HUES64 (cell line): Measurements from ENCODE around the gene PPP2R2C.
A peak's percentile ranks its signal among the peaks of the same experiment; 100 is the strongest.

Experiments
- H3K27ac ChIP-seq: 2 replicates; pipeline ENCODE4 v1.7.0; 2013; ENCODE audit warnings: low read depth, low read length, inconsistent platforms
- H3K27me3 ChIP-seq: 2 replicates; pipeline ENCODE4 v1.6.1; 2013; ENCODE audit warnings: mild to moderate bottlenecking, low read length; ENCODE audit not compliant: insufficient read depth
- H3K36me3 ChIP-seq: 2 replicates; pipeline ENCODE4 v1.6.1; 2013; ENCODE audit warnings: mild to moderate bottlenecking, low read length; ENCODE audit not compliant: insufficient read depth
- H3K4me1 ChIP-seq: 2 replicates; pipeline ENCODE4 v1.6.1; 2013; ENCODE audit warnings: mild to moderate bottlenecking, low read length, moderate library complexity; ENCODE audit not compliant: insufficient read depth
- H3K4me3 ChIP-seq: 2 replicates; pipeline ENCODE4 v1.5.1; 2013; ENCODE audit warnings: mild to moderate bottlenecking, low read length, moderate library complexity
- H3K9ac ChIP-seq: 2 replicates; pipeline ENCODE4 v1.6.1; 2013; ENCODE audit warnings: mild to moderate bottlenecking, low read depth, low read length
- H3K9me3 ChIP-seq: 2 replicates; pipeline ENCODE4 v1.6.1; 2013; ENCODE audit warnings: low read depth, low read length; ENCODE audit not compliant: insufficient read depth
- WGBS: fragments of 150-250, 120-280 bp; methylation state at CpG from one replicate; pipeline ENCODE4 v1.1.7; 2013; ENCODE audit warnings: missing lambda C conversion rate; 5-methylcytosine and 5-hydroxymethylcytosine counted together

Gene PPP2R2C

DNA sequence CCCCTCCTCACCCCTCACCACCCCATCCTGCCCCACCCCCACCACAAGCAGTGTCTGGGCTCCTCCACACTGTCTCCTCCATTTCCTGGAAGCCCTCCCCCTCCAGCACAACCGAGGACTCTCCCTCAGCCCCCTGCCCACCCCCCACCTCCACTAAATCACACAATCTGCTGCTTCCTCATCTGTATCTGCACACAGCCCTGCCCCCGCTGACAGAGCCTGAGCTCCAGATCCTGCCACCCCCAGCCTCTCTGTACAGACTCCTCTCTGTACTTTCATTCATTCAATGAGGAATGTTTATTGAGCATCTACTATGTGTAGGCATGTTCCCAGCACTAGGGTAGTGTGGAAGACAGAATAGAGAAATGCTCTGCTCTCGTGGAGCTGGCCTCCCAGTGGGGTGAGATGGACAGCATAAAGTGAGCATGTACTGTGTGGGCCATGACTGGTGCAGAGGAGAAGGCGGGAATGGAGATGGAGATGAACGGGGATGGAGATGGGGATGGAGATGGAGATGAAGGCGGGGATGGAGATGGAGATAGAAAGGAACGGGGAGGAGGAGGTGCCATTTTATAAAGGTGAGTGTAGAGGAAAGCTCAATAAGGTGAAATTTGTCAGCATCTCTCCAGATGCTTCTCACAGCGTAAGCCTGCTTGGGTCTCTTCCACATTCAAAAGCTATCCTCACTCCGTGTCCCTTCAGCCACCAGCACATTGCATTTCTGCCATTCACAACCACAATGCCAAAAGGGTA is 2.5 kb upstream of the PPP2R2C start:
- H3K4me3 ChIP-seq, result no peak overlapping the region
- H3K9me3 ChIP-seq, result no peaks in the 10 kb centered on the region
- H3K27me3 ChIP-seq, result peaks cover 42% of the 10 kb centered on the region
- no peak overlapping the region for H3K27ac ChIP-seq
- no peak overlapping the region for H3K9ac ChIP-seq
- H3K36me3 ChIP-seq, result no peaks in the 10 kb centered on the region
- H3K4me1 ChIP-seq, result 0 out of 2 replicates have a peak, but pooled peaks cover 4% of the 10 kb centered on the region
- WGBS, result 77% methylated on average over 9 of the region's 9 CpGs

DNA sequence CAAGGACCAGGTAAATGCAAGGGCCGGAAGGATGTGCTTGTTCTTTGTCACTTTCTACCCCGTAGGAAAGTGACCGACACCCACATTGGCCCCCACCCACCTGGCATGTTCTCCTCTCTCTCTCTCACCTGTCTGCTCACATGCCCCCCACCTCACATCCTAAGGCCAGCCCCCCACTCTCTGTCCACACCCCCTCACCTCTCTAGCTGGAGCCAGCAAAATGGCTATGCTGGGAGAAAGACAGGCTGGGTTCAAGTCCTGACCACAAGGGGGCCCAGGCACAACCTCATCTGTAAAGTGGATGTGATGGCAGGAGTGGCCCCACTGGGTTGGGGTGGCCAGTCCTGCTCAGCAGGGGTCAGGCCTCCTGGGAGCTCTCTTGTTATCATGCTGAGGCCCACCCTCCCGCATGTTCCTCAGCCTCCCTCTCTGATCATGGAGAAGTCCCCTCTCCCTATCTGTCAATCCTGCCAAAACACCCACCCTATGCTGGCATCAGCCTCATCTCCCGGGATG is 1.7 kb upstream of the PPP2R2C start:
- H3K4me1 ChIP-seq, result 0 out of 2 replicates have a peak, but pooled peaks cover 4% of the 10 kb centered on the region
- H3K27ac ChIP-seq, result no peak overlapping the region
- no peak overlapping the region for H3K4me3 ChIP-seq
- 64% methylated on average over 5 of the region's 5 CpGs for WGBS
- no peaks in the 10 kb centered on the region for H3K9me3 ChIP-seq
- H3K27me3 ChIP-seq, result peaks cover 50% of the 10 kb centered on the region
- H3K9ac ChIP-seq, result no peak overlapping the region
- H3K36me3 ChIP-seq, result no peaks in the 10 kb centered on the region

DNA sequence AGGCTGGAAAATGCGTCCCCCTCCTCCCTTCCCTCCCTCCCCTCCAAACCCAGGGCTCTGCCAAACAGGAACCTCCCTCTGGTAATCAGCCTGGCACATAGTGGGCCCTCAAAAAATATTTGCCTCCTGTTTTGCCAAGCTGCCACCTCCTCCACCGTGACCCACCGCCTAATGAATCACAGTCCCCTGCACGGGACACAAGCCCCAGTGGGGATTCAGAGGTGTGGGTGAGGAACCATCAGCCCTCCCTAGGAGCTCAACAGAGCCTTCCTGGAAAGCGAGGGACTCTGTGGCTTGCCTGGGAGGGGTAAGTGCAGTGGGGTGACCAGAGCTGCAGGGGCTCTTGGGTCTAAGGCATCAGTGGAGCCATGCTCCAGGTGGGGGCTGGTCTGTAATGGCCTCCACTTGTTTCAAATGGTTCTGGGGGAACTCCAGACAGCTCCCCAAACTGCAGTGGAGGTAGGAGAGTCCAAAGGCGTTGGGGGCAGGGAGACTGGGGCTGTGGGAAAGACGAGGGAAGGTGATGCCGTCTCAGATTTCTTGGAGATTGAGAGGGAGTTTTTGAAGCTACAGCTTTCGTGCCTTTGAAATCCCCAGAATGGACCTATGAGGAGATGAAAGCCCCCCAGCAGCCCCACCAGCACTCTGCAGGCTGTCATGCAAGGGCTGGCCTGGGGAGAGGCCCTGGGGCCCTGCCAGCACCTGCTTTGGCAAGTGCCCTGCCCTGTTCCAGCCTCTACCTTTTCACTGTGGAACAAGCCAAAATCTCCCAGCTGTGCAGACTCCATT is 1.0 kb upstream of the PPP2R2C start:
- Histone ChIP-seq H3K4me1 (0 out of 2 replicates have a peak, but pooled peaks cover 4% of the 10 kb centered on the region), H3K36me3 (no peaks in the 10 kb centered on the region), H3K27me3 (peaks cover 54% of the 10 kb centered on the region), H3K9me3 (no peaks in the 10 kb centered on the region), H3K4me3 (no peak overlapping the region), H3K9ac (no peak overlapping the region), H3K27ac (no peak overlapping the region)
- 60% methylated on average over 9 of the region's 9 CpGs for WGBS

DNA sequence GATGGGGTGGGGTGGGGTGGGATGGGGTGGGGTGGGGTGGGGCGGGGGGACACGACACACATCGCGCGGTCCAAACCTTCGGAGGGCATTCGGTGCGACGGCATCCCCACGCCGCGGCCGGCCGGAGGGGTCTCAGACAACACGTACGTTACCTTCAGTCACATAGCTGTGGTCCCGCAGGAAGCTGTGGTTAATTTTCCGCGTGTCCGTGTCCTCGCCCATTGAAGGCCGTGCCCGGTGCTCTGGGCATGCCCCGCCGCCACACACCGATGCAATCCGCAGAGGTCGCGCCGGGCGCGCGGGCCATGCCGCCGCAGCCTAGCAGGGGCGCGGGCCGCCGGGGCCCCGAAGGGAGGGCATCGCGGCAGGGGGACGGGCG is 417 bp downstream of the PPP2R2C start:
- whole genome bisulfite sequencing, result under 1% methylated on average over 42 of the region's 44 CpGs
- peak overlapping the region; percentile 56 for H3K4me3 ChIP-seq
- no peak overlapping the region for H3K27ac ChIP-seq
- H3K9me3 ChIP-seq, result no peaks in the 10 kb centered on the region
- H3K27me3 ChIP-seq, result peaks cover 64% of the 10 kb centered on the region
- no peaks in the 10 kb centered on the region for H3K36me3 ChIP-seq
- H3K4me1 ChIP-seq, result 0 out of 2 replicates have a peak, but pooled peaks cover 4% of the 10 kb centered on the region
- H3K9ac ChIP-seq, result no peak overlapping the region

DNA sequence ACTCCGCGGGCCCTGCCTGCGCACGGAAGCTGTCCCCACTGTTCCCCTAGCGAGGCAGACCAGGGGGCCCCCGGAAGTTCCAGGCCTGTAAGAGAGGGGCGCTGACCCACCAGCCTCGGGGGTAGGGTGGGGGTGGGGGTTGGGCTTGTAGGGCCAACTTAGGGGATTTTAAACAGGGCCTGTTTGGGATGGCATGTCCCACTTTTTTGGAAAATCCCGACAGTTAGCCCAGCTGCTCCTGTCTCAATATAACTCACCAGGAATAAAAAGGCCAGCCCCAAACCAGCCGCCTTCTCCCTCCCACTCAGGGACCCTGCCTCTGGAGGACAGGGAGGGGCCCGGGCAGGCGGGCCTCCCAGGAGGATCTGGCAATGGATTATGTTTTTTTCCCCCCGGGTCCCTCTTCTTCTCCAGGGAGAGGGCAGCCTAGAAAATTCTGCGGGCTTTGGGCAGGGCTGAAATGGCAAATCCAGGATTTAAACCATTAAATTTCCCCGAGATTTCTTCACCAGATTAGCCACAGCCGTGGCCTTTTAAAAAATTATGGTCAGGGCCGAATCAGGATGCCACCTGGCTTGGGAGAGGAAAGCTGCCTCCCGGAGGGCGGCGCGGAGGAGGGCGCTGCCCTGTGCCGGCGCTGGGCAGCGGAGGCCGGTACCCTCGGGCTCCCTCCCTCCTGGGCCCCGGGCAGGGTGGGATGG is 957 bp downstream of the PPP2R2C start:
- Histone ChIP-seq H3K4me3 (peak overlapping the region; percentile 49), H3K27ac (no peak overlapping the region), H3K36me3 (no peaks in the 10 kb centered on the region), H3K4me1 (0 out of 2 replicates have a peak, but pooled peaks cover 4% of the 10 kb centered on the region), H3K9me3 (no peaks in the 10 kb centered on the region), H3K27me3 (peaks cover 64% of the 10 kb centered on the region), H3K9ac (0 out of 2 replicates have a peak overlapping the region, but pooled peaks have one; percentile 57)
- WGBS, result 2% methylated on average over 24 of the region's 28 CpGs

DNA sequence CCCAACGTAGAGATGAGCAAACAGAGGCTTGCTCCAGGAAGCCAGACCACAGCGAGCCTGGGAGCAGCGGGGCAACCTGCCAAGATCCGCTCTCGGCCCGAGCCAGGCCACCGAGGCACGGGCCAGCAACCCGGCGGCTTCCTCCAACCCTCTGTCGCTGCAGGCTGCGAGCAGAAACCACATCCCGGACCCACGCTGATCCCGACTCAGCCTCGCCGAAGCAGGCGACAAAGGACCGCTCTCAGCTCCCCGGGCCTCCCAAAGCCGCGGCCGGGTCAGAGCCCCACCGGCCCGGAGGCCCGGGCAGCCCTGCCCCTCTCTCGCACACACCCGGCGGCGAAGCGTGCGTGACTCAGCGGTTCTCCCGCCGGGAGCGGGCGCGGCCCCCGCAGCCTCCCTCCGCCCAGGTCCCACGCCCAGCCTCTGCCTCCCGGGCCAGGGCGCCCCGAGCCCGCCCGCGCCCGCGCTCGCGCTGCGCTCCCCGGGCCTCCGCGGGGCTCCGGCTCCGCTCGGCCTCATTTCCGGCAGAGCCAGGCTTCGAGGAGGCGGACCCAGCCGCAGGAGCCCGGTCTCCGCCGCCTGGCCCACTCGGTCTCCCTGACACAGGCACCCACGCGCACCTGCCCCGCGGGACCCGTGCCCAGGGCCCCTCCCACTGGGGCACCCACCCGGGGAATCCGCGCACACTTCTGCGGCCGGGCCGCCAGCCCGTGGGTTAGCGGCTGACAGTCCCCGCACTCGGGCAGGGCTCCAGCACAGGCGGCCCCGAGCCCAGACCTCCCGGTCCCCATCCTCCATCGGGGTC is 1.7 kb downstream of the PPP2R2C start:
- no peak overlapping the region for H3K27ac ChIP-seq
- peak overlapping the region; percentile 49 for H3K4me3 ChIP-seq
- no peaks in the 10 kb centered on the region for H3K9me3 ChIP-seq
- H3K27me3 ChIP-seq, result peaks cover 64% of the 10 kb centered on the region
- H3K4me1 ChIP-seq, result 0 out of 2 replicates have a peak, but pooled peaks cover 4% of the 10 kb centered on the region
- H3K36me3 ChIP-seq, result no peaks in the 10 kb centered on the region
- H3K9ac ChIP-seq, result peak overlapping the region; percentile 57
- WGBS, result under 1% methylated on average over 85 of the region's 85 CpGs

DNA sequence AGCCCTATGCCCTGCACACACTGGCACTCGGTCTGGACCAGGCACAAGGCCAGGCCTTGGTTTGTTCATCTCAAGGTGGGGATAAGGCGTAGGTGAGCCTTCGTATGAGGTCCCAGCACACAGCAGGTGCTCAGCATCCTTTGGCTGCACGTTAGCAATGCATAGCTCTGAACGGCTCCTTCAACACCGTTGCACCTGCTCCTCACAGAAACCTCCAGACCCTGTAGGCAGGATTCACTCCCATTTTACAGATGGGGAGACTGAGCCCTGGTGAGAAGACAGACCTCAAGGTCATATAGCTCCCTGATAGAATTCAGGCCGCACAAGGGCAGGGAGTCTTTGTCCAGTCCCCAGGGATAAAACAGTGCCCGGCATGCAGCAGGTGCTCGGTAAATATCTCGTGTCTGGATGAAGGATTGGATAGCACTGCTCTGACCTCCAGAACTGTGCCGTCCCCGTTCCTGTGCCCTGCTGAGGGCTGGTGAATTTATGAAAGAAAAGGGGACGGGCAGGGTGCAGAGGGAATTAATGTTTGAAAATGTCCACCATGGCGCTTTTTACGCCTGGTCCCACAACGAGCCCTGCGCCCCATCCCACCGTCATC is 2.4 kb downstream of the PPP2R2C start:
- no peak overlapping the region for H3K27ac ChIP-seq
- peaks cover 64% of the 10 kb centered on the region for H3K27me3 ChIP-seq
- peak overlapping the region; percentile 57 for H3K9ac ChIP-seq
- H3K4me1 ChIP-seq, result 0 out of 2 replicates have a peak, but pooled peaks cover 4% of the 10 kb centered on the region
- H3K36me3 ChIP-seq, result no peaks in the 10 kb centered on the region
- WGBS, result 73% methylated on average over 18 of the region's 18 CpGs
- no peaks in the 10 kb centered on the region for H3K9me3 ChIP-seq
- H3K4me3 ChIP-seq, result peak overlapping the region; percentile 49

DNA sequence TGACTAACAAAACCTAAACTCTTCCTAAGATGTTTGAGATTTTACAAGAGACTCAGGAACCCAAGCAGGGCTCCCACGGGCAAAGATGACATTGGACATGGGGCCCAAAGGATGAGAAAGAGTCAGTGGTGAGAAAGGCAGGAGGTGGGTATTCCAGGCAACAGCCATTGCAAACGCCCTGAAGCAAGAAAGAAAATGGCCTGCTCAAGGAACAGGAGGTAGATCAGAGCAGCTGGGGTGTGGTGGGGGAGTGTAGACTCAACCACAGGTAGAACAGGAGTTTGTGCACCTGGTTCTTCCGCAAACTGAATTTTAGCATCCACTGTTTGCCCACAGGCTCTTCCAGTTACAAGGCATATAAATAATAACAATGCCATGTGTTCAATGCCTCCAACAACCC is 3.3 kb downstream of the PPP2R2C start:
- 28% methylated on average over 3 of the region's 3 CpGs for WGBS
- no peaks in the 10 kb centered on the region for H3K36me3 ChIP-seq
- H3K9ac ChIP-seq, result no peak overlapping the region
- no peak overlapping the region for H3K4me3 ChIP-seq
- H3K27me3 ChIP-seq, result peaks cover 64% of the 10 kb centered on the region
- H3K9me3 ChIP-seq, result no peaks in the 10 kb centered on the region
- 0 out of 2 replicates have a peak, but pooled peaks cover 4% of the 10 kb centered on the region for H3K4me1 ChIP-seq
- H3K27ac ChIP-seq, result no peak overlapping the region

DNA sequence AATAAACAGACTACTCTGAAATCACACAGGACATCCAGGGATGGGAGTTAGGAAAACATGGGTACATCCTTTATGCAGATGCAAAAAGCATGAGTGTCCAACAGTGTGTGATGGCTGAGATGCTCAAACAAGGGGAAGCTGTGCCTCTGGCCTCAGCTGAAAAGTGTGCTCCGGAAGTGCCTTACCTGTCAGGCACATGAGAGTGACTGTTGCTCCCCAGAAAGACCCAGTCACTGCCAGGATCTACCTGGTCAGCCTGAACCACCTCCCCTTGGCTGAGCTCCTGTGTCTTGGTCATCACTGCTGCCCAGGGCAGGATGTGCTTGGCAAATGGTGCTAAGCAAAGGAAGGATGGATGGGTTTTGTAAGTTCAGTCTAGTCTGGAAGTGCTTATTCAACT is 4.0 kb downstream of the PPP2R2C start:
- no peak overlapping the region for H3K27ac ChIP-seq
- no peak overlapping the region for H3K9ac ChIP-seq
- H3K4me3 ChIP-seq, result no peak overlapping the region
- 95% methylated on average over 1 of the region's 1 CpG for WGBS
- no peaks in the 10 kb centered on the region for H3K9me3 ChIP-seq
- H3K36me3 ChIP-seq, result no peaks in the 10 kb centered on the region
- H3K27me3 ChIP-seq, result peaks cover 58% of the 10 kb centered on the region
- H3K4me1 ChIP-seq, result no peaks in the 10 kb centered on the region

DNA sequence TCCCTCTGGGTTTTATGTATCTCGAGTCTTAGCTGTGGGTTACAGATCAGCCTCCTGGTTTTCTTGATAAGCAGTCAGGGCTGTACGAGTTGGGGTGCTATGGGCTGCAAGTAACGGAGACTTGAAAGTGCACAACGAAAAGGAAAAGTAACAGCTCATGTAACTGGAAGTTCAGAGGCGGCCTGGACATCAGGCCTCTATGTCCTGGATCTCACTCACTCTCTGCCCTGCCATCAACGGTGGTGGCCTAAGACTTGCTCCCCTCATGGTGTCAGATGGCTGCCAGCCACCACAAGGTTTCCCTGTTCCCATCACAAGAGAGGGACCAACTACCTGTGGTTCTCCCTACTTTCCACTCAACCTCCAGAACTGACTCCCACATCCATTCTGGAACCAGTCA is 4.8 kb downstream of the PPP2R2C start:
- Histone ChIP-seq H3K27me3 (peaks cover 51% of the 10 kb centered on the region), H3K9ac (no peak overlapping the region), H3K4me1 (peaks cover 3% of the 10 kb centered on the region; the same call in 1 of the 2 replicates), H3K36me3 (no peaks in the 10 kb centered on the region), H3K27ac (no peak overlapping the region), H3K4me3 (no peak overlapping the region), H3K9me3 (no peaks in the 10 kb centered on the region)
- WGBS, result 87% methylated on average over 6 of the region's 6 CpGs
